Prostate gland (tissue), 2 donors: ENCODE measurements around the gene PMPCA. TPM values are rescaled to one million over a fixed set of nuclear protein-coding genes. Genes with fewer than 3 reads are reported as not detected.

ENCODE experiments used
- DNase-seq: peaks from one replicate; pipeline ENCODE4 v3.0.0-alpha.2; 2019; ENCODE audit warnings: low spot score
- H3K27ac ChIP-seq, 2 donors: fragments of 200-600 bp; sonication (generic); 2 replicates each; pipeline ENCODE4 v1.5.1; 2017 to 2019
- H3K27me3 ChIP-seq: fragments of 200-600 bp; sonication (generic); replicated peaks from 2 replicates; pipeline ENCODE4 v1.5.1; 2019; ENCODE audit not compliant: insufficient read depth
- H3K36me3 ChIP-seq, 2 donors: fragments of 200-600 bp; sonication (generic); 1 replicate in 1 of 2; 2 replicates in 1 of 2; pipeline versions ENCODE4 v1.5.1 to v1.8.1; 2017 to 2019
- H3K4me1 ChIP-seq: fragments of 200-600 bp; sonication (generic); replicated peaks from 2 replicates; pipeline ENCODE4 v1.5.1; 2019
- H3K4me3 ChIP-seq, 2 donors: fragments of 200-600 bp; sonication (generic); 2 replicates each; pipeline ENCODE4 v1.5.1; 2017 to 2019
- H3K9me3 ChIP-seq: fragments of 200-600 bp; sonication (generic); 2 replicates; pipeline ENCODE4 v1.5.1; 2017
- POLR2A ChIP-seq: fragments of 450-650 bp; IDR thresholded peaks from one replicate; pipeline ENCODE4 v1.6.1; 2016; ENCODE audit warnings: antibody characterized with exemption, mild to moderate bottlenecking
- POLR2AphosphoS5 ChIP-seq: sonication (generic); formaldehyde crosslinking; IDR thresholded peaks from one replicate; pipeline ENCODE4 v1.6.1; 2017; ENCODE audit warnings: antibody characterized with exemption
- WGBS: methylation state at CpG from one replicate; pipeline ENCODE4 v1.1.5; 2018; 5-methylcytosine and 5-hydroxymethylcytosine counted together
- intact Hi-C: fragments of 100-400 bp; cut with DNase I; formaldehyde crosslinking; loops from one replicate; pipeline ENCODE4 v1.14.2; 2022
- total RNA-seq, 2 donors: library from RNA; depleted of rRNA; stranded (reverse); fragments of >200 nt; gene quantifications; one replicate each; pipeline ENCODE4 v1.1.0, GENCODE V29; 2016
- TF ChIP-seq, protein P1 (sequence below), 4 experiments: fragments of 200-600 bp in 2 of 4; fragments of 450-650 bp in 2 of 4; sonication (generic) in 2 of 4; IDR thresholded peaks; 1 replicate in 3 of 4; 2 replicates in 1 of 4; pipeline ENCODE4 v1.5.1; 2016 to 2019; ENCODE audit warnings: antibody characterized with exemption in 4 of 4, mild to moderate bottlenecking in 2 of 4, moderate library complexity in 2 of 4

Gene PMPCA
- total RNA-seq, 2 donors from 2014 or later = 29.2 to 58.7 TPM

DNA sequence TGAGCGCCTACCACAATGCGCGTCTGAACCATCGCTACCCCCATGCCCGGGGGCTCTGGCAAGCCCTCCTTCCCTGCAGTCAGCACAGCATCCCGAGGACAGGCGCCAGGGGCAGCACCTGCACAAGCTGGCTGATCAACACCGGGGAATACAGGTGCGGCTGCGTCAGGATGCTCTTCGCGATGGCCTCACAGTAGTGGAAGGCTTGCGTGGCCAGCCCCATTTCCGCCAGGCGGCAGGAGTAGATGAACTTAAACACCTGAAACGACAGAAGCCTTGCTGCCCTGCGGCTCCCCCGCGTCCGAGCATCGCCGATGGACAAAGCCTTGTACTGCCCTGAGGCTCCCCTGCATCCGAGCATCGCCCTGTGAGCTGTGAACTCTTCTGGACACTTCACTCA lies 46.9 kb downstream of the PMPCA start:
- no peak for DNase-seq
- intact Hi-C loops = no loop called here
- no peak overlapping the region for H3K4me3 ChIP-seq
- H3K36me3 ChIP-seq = peaks cover 19 to 39% of the 10 kb centered on the region in 2 donors
- no peaks in the 10 kb centered on the region for H3K27me3 ChIP-seq
- no peak for TF ChIP-seq POLR2AphosphoS5
- no peak for TF ChIP-seq POLR2A
- TF ChIP-seq, protein P1, sequence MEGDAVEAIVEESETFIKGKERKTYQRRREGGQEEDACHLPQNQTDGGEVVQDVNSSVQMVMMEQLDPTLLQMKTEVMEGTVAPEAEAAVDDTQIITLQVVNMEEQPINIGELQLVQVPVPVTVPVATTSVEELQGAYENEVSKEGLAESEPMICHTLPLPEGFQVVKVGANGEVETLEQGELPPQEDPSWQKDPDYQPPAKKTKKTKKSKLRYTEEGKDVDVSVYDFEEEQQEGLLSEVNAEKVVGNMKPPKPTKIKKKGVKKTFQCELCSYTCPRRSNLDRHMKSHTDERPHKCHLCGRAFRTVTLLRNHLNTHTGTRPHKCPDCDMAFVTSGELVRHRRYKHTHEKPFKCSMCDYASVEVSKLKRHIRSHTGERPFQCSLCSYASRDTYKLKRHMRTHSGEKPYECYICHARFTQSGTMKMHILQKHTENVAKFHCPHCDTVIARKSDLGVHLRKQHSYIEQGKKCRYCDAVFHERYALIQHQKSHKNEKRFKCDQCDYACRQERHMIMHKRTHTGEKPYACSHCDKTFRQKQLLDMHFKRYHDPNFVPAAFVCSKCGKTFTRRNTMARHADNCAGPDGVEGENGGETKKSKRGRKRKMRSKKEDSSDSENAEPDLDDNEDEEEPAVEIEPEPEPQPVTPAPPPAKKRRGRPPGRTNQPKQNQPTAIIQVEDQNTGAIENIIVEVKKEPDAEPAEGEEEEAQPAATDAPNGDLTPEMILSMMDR (IDR thresholded peaks at IDR 0.05) = no peak
- no peaks in the 10 kb centered on the region for H3K9me3 ChIP-seq
- H3K27ac ChIP-seq = no peak overlapping the region
- WGBS = 89% methylated on average over 23 of the region's 24 CpGs
- H3K4me1 ChIP-seq = no peaks in the 10 kb centered on the region

DNA sequence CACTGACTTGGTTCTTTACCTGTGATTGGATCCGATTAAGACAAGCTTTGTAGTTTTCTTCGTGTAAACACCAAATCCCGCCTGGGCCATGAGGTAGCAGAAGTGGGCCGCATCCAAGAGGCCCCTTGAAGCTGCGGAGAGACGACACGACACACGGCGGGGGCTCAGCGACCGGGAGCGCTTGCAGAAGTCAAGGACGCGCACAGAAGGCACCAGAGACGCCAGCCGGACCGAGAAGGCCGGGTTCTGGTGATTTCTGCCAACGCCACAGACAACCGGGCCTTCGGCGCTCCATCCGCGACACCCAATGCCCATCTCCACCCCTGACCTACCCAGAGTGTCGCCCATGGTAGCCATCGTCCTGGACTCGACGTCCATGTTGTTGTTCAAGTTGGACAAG lies 49.0 kb downstream of the PMPCA start:
- 93% methylated on average over 28 of the region's 28 CpGs for WGBS
- TF ChIP-seq, protein P1 (IDR thresholded peaks at IDR 0.05) = no peak
- no peak for TF ChIP-seq POLR2A
- Histone ChIP-seq H3K4me1 (no peaks in the 10 kb centered on the region), H3K36me3 (peaks cover 25 to 49% of the 10 kb centered on the region in 2 donors), H3K27ac (no peak overlapping the region), H3K9me3 (no peaks in the 10 kb centered on the region), H3K4me3 (no peak overlapping the region), H3K27me3 (no peaks in the 10 kb centered on the region)
- intact Hi-C loops = no loop called here
- no peak for DNase-seq

DNA sequence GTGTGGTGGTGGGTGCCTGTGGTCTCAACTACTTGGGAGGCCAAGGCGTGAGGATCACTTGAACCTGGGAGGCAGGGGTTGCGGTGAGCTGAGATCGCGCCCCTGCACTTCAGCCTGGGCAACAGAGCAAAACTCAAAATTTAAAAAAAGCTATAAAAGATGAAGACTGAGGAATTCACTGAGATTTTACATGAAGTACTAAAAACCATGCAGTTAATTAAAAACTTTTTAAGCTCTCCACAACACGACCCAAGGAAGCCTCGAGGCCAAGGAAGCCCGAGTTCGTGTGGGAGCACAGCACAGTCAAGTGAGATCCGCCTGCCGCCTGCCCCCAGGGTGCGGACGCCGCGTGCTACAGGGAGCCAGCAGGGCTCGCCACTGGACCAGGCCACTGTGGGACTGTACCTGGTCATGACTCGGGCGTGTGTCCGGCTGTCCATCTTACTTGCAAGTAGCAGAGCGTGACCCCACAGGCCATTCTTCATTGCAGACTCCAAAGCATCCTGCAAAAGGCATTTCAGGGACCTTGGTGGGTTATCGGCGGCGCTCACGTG lies 50.4 kb downstream of the PMPCA start:
- intact Hi-C loops = no loop called here
- TF ChIP-seq POLR2AphosphoS5 = no peak
- TF ChIP-seq, protein P1 (IDR thresholded peaks at IDR 0.05) = no peak
- TF ChIP-seq POLR2A = no peak
- Histone ChIP-seq H3K27me3 (no peaks in the 10 kb centered on the region), H3K27ac (no peak overlapping the region), H3K4me3 (no peak overlapping the region), H3K36me3 (peaks cover 29 to 48% of the 10 kb centered on the region in 2 donors), H3K9me3 (no peaks in the 10 kb centered on the region), H3K4me1 (no peaks in the 10 kb centered on the region)
- WGBS = 95% methylated on average over 23 of the region's 23 CpGs
- no peak for DNase-seq

DNA sequence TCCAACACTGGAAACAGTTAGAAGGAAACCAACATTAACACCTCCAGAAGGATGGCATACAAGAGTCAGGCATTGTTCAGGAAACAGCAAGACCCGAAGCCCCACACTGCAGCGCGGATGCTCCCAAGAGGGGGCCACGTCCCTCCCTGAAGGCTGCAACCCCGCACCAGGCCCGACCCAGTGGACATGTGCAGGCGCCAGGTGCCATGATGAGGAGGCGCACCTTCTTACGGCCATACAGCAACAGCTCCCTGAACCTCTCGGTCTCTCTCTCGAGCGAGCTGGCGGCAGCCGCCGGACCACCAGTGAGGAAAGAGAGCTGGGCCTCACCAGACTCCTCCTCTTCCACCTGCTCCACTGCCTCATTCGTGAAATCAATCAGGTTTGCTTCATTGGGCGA lies 52.2 kb downstream of the PMPCA start:
- Histone ChIP-seq H3K9me3 (no peaks in the 10 kb centered on the region), H3K36me3 (peaks cover 22 to 35% of the 10 kb centered on the region in 2 donors), H3K4me3 (no peak overlapping the region), H3K4me1 (no peaks in the 10 kb centered on the region), H3K27ac (no peak overlapping the region), H3K27me3 (no peaks in the 10 kb centered on the region)
- 99% methylated on average over 17 of the region's 17 CpGs for WGBS
- DNase-seq = no peak
- TF ChIP-seq, protein P1 (IDR thresholded peaks at IDR 0.05) = no peak
- no peak for TF ChIP-seq POLR2A
- TF ChIP-seq POLR2AphosphoS5 = no peak
- intact Hi-C loops = no loop called here

DNA sequence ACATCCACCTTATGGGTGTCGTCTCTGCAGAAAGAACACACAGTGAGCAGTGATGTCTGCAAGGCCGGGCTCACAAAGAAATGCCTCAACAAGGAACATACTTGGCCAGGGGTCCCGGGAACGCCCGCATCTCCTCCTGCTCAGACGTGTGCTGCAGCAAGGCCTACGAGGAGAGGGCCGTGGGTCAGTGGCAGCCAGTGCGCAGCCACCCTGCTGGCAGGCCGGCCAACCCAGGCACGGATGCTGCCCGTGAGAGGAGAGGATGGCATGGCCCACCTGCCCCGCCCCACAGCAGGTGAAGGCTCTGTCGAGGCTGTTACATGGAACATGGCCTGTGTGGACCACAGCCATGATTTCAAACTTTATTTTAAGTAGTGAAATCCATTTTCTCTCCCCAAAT lies 53.1 kb downstream of the PMPCA start:
- TF ChIP-seq, protein P1 (IDR thresholded peaks at IDR 0.05) = no peak
- TF ChIP-seq POLR2AphosphoS5 (no peak), POLR2A (no peak)
- H3K4me1 ChIP-seq = no peaks in the 10 kb centered on the region
- no peak overlapping the region for H3K4me3 ChIP-seq
- peaks cover 22 to 38% of the 10 kb centered on the region in 2 donors for H3K36me3 ChIP-seq
- H3K27me3 ChIP-seq = no peaks in the 10 kb centered on the region
- no peak for DNase-seq
- H3K27ac ChIP-seq = no peak overlapping the region
- intact Hi-C loops = no loop called here
- WGBS = 86% methylated on average over 14 of the region's 14 CpGs
- H3K9me3 ChIP-seq = no peaks in the 10 kb centered on the region
